Activated T-cell treated with anti-CD3 and anti-CD28 coated beads, Interleukin-2, amount 50 U/mL, for 4 hours (primary cell): ENCODE measurements around the gene CYP2D6. TPM values are rescaled to one million over a fixed set of nuclear protein-coding genes. Genes with fewer than 3 reads are reported as not detected.
"Not testable (repeated sequence)": the region's sequence is repeated elsewhere in the genome, so short reads cannot be mapped to it uniquely, and the experiment has no call there.

Experiments
- ATAC-seq, 2 donors: fragments of 200-7000 bp; cut with Tn5 transposase; one replicate each; pipeline ENCODE4 v1.10.0; 2021
- DNase-seq: peaks from one replicate; pipeline ENCODE4 v3.0.0-alpha.2; 2020
- H3K27me3 Mint-ChIP-seq: one replicate; pipeline ENCODE4 v1.8.0; 2021; ENCODE audit warnings: low read depth, mixed read lengths
- H3K36me3 Mint-ChIP-seq: one replicate; pipeline ENCODE4 v1.8.0; 2022; ENCODE audit warnings: mixed read lengths; ENCODE audit not compliant: insufficient read depth
- H3K4me1 Mint-ChIP-seq: one replicate; pipeline ENCODE4 v1.8.0; 2021; ENCODE audit warnings: low read depth, mixed read lengths
- H3K4me3 Mint-ChIP-seq: one replicate; pipeline ENCODE4 v1.8.0; 2021; ENCODE audit warnings: mild to moderate bottlenecking, moderate library complexity, mixed read lengths
- H3K9me3 Mint-ChIP-seq: one replicate; pipeline ENCODE4 v1.8.0; 2021; ENCODE audit warnings: mixed read lengths
- total RNA-seq, 3 donors: library from RNA; stranded (reverse); gene quantifications; one replicate each; pipeline ENCODE4 v1.2.1, GENCODE V29; 2021

CYP2D6 gene
- 1 to 10 TPM; 1.1 to 2.3 (median 1.9) TPM for total RNA-seq

DNA sequence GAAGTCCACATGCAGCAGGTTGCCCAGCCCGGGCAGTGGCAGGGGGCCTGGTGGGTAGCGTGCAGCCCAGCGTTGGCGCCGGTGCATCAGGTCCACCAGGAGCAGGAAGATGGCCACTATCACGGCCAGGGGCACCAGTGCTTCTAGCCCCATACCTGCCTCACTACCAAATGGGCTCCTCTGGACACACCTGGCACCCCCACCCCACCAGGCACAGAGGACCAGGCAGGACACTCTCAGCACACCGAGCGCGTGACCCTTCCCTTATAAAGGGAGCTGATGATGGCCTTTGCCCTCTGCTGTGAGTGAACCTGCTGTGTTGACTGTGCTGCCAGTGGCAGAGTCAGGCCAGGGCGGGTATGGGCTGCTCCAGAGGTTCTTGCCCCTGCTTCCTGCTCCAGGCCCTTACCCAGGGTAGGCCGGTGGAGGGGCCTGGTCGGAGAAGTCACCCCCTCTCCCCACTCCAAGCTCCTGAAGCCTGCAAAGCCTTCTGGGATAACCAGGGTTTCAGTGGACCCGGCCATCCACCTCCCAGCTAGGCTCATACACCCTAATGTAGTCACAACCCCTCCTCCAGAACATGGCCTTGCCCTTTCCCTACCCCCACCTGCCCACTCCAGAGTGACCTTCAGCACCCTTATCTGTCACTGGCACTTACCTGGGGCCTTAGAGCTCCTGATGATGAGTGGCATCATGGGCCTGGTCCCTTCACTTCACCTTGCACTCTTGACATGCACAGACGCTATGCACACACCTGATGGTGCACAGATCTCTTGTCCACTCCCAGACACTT lies at the start of gene CYP2D6:
TSS of gene CYP2D6 (minus strand) at position 172 of the 793 bp plus-strand sequence. CDS start at position 153, 19 bp downstream.
- DNase-seq, ATAC-seq, H3K36me3 Mint-ChIP-seq, H3K27me3 Mint-ChIP-seq, H3K4me3 Mint-ChIP-seq, H3K9me3 Mint-ChIP-seq, H3K4me1 Mint-ChIP-seq: not testable (repeated sequence)

GRCh38 chr22:42179616-42180015 lies 49.0 kb upstream of the CYP2D6 start:
- Mint-ChIP-seq H3K4me3 (no peak overlapping the region), H3K27me3 (no peaks in the 10 kb centered on the region), H3K4me1 (peaks cover 77% of the 10 kb centered on the region), H3K9me3 (no peaks in the 10 kb centered on the region), H3K36me3 (peaks cover 14% of the 10 kb centered on the region)
- DNase-seq: no peak
- ATAC-seq: no peak

DNA sequence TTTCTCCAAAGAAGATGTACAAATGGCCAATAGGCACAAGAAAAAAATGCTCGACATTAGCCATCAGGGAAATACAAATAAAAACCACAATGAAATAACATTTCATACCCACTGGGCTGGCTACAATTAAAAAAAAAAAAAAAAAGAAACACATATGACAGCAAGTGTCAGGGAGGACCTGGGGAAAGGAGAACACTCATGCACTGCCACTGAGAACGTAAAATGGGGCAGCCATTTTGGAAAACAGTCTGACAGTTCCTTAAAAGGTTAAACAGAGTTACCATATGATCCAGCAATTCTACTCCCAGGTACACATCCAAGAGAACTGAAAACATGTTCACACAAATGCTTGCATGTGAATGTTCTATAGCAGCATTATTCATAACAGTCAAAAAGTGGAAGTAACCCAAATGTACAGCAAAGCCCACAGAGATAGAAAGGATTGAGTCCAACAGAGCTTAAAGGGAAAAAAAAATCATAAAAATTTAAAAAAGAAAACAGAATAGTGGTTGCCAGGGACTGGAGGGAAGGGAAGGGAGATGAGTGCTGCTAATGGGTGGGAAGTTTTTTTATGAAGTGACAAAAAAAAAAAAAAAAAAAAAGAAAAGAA lies 48.4 kb upstream of the CYP2D6 start:
- no peaks in the 10 kb centered on the region for H3K27me3 Mint-ChIP-seq
- no peak overlapping the region for H3K4me3 Mint-ChIP-seq
- no peak for ATAC-seq
- H3K9me3 Mint-ChIP-seq: no peaks in the 10 kb centered on the region
- peaks cover 75% of the 10 kb centered on the region for H3K4me1 Mint-ChIP-seq
- H3K36me3 Mint-ChIP-seq: peaks cover 14% of the 10 kb centered on the region
- no peak for DNase-seq

GRCh38 chr22:42177891-42178336 lies 47.3 kb upstream of the CYP2D6 start:
- ATAC-seq (no peak), DNase-seq (no peak)
- peaks cover 14% of the 10 kb centered on the region for H3K36me3 Mint-ChIP-seq
- no peaks in the 10 kb centered on the region for H3K27me3 Mint-ChIP-seq
- no peaks in the 10 kb centered on the region for H3K9me3 Mint-ChIP-seq
- no peak overlapping the region for H3K4me3 Mint-ChIP-seq
- H3K4me1 Mint-ChIP-seq: peaks cover 72% of the 10 kb centered on the region

GRCh38 chr22:42176255-42176915 lies 45.8 kb upstream of the CYP2D6 start:
- ATAC-seq (no peak), DNase-seq (no peak)
- Mint-ChIP-seq H3K9me3 (no peaks in the 10 kb centered on the region), H3K4me3 (no peak overlapping the region), H3K4me1 (peaks cover 72% of the 10 kb centered on the region), H3K27me3 (no peaks in the 10 kb centered on the region), H3K36me3 (peaks cover 14% of the 10 kb centered on the region)

GRCh38 chr22:42174062-42174461 lies 43.5 kb upstream of the CYP2D6 start:
- peak in 1 of 2 donors; percentile 34 for ATAC-seq
- no peak for DNase-seq

GRCh38 chr22:42173183-42173926 lies 42.7 kb upstream of the CYP2D6 start:
- H3K4me1 Mint-ChIP-seq: peaks cover 53% of the 10 kb centered on the region
- H3K27me3 Mint-ChIP-seq: no peaks in the 10 kb centered on the region
- no peaks in the 10 kb centered on the region for H3K9me3 Mint-ChIP-seq
- DNase-seq (no peak), ATAC-seq (no peak)
- H3K36me3 Mint-ChIP-seq: peaks cover 20% of the 10 kb centered on the region
- no peak overlapping the region for H3K4me3 Mint-ChIP-seq

More at GRCh38 chr22:42174062-42174461, 43.5 kb upstream of the CYP2D6 start:
- Mint-ChIP-seq H3K27me3 (no peaks in the 10 kb centered on the region), H3K36me3 (peaks cover 18% of the 10 kb centered on the region), H3K4me3 (no peak overlapping the region), H3K4me1 (peaks cover 53% of the 10 kb centered on the region), H3K9me3 (no peaks in the 10 kb centered on the region)

- ATAC-seq (no peak), DNase-seq (no peak)
- Mint-ChIP-seq H3K9me3 (no peaks in the 10 kb centered on the region), H3K27me3 (no peaks in the 10 kb centered on the region), H3K4me1 (peaks cover 47% of the 10 kb centered on the region), H3K4me3 (no peak overlapping the region), H3K36me3 (peaks cover 16% of the 10 kb centered on the region)
These were observed 42.2 kb upstream of the CYP2D6 start for GRCh38 chr22:42172773-42173172.

- Mint-ChIP-seq H3K9me3 (no peaks in the 10 kb centered on the region), H3K27me3 (no peaks in the 10 kb centered on the region), H3K4me1 (peaks cover 40% of the 10 kb centered on the region), H3K4me3 (no peak overlapping the region), H3K36me3 (peaks cover 12% of the 10 kb centered on the region)
- DNase-seq (no peak), ATAC-seq (no peak)
These were observed 41.5 kb upstream of the CYP2D6 start for GRCh38 chr22:42171946-42172719.

GRCh38 chr22:42171417-42171816 lies 40.8 kb upstream of the CYP2D6 start:
- Mint-ChIP-seq H3K27me3 (no peaks in the 10 kb centered on the region), H3K9me3 (no peaks in the 10 kb centered on the region), H3K4me1 (peaks cover 35% of the 10 kb centered on the region), H3K4me3 (no peak overlapping the region), H3K36me3 (peaks cover 13% of the 10 kb centered on the region)
- ATAC-seq: no peak
- no peak for DNase-seq

DNA sequence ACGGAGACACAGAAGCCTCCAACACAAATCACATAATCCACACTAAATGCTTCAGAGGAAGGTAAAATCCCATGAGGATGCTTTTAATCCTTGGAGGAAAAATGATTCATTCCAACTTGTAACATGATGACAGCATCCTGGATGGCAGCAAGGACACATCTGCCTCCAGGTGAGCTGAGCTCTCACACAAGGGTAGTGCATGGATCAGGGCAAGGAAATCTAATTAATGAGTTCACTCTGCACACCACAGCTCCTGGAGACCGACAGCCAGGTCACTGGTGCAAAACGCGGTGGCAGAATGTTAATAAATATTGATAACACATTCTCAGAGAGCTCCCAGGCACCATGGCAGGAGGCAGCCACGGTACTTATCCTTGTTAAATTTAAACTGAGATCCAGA lies 40.3 kb upstream of the CYP2D6 start:
- no peak for ATAC-seq
- H3K36me3 Mint-ChIP-seq: peaks cover 11% of the 10 kb centered on the region

DNA sequence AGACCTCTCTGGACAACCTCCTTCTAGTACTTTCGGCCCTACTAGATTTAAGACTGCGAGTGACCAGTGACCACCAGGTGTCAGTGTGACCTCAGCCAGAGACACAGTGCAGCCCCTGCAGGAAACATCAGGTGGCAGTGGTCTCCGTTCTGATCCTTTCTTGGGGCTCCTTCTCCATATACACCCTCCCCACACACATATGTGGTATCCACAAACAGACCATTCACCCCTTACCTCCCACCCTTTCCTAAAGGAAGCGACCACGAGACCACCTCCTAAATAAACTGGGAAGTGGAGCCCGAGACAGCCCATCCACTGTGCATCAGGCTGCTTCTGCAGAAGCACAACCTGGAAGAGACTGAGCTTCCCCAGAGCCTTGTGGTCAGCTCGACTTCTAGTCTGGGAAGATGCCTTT lies 38.5 kb upstream of the CYP2D6 start:
- Mint-ChIP-seq H3K36me3 (peaks cover 17% of the 10 kb centered on the region), H3K4me1 (peaks cover 26% of the 10 kb centered on the region), H3K4me3 (no peak overlapping the region), H3K27me3 (no peaks in the 10 kb centered on the region), H3K9me3 (no peaks in the 10 kb centered on the region)
- ATAC-seq: peak; percentile 85 to 90
- peak; percentile 64 for DNase-seq

More for the DNA sequence above, 40.3 kb upstream of the CYP2D6 start:
- Mint-ChIP-seq H3K27me3 (no peaks in the 10 kb centered on the region), H3K9me3 (no peaks in the 10 kb centered on the region), H3K4me1 (peaks cover 31% of the 10 kb centered on the region), H3K4me3 (no peak overlapping the region)
- DNase-seq: no peak

DNA sequence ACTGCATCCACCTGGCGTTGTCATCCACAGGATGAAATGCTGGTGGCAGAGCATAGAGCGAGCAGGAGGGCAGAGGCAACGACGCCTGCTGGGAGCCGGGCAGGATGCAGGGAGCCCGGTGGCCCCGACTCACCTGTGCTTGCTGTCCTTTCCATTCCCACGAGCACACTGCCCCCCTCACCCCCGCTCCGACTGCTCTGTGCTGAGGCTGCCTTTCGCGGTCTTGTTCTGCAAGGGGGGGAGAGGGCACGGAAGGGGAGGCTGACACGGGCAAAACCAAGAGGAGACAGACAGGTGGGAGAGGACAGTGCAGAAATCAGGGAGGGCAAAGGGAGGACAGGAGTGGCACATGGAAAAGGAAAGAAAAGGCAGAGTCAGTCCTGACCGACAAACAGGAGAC lies 37.9 kb upstream of the CYP2D6 start:
- Mint-ChIP-seq H3K36me3 (peaks cover 17% of the 10 kb centered on the region), H3K4me3 (no peak overlapping the region)
- ATAC-seq: no peak

More for the DNA sequence above, 37.9 kb upstream of the CYP2D6 start:
- Mint-ChIP-seq H3K4me1 (peaks cover 20% of the 10 kb centered on the region), H3K9me3 (no peaks in the 10 kb centered on the region), H3K27me3 (no peaks in the 10 kb centered on the region)
- no peak for DNase-seq
